Neuron (in vitro differentiated cells): ENCODE data around the gene PDCD1LG2.

Experiments used
- H2AFZ ChIP-seq: one replicate; pipeline ENCODE4 v1.6.1; 2013; ENCODE audit warnings: low read depth, mild to moderate bottlenecking, inconsistent platforms, low read length, moderate library complexity
- H3K27me3 ChIP-seq: one replicate; pipeline ENCODE4 v1.6.1; 2013; ENCODE audit warnings: low read length; ENCODE audit not compliant: insufficient read depth
- H3K36me3 ChIP-seq: one replicate; pipeline ENCODE4 v1.6.1; 2013; ENCODE audit warnings: low read length; ENCODE audit not compliant: insufficient read depth
- H3K4me1 ChIP-seq: one replicate; pipeline ENCODE4 v1.6.1; 2013; ENCODE audit warnings: low read length; ENCODE audit not compliant: insufficient read depth
- H3K4me3 ChIP-seq: 2 replicates; pipeline ENCODE4 v1.5.1; 2013; ENCODE audit warnings: mild to moderate bottlenecking, low read length, moderate library complexity
- H3K9me3 ChIP-seq: one replicate; pipeline ENCODE4 v1.6.1; 2013; ENCODE audit warnings: low read length

Gene PDCD1LG2

DNA sequence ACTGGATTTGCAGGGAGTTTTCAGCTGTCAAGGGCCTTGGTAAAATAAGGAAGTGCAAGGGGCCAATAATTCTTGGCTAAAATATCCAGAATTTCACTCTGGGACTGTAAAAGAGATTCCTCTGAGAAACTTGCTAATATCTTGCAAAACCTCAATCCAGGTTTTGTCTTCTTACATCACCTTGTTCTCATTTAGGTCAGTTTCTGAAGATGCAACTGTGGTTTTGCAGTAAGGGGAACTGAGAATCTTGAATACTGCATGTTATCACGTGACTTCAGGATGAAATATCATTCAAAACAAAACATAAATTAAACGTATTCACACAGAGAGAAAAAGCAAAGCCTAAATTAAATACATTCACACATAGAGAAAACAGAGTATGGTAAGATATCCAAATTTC lies 83.6 kb downstream of the PDCD1LG2 start:
- no peaks in the 10 kb centered on the region for H3K36me3 ChIP-seq

GRCh38 chr9:5596173-5596572 lies 85.8 kb downstream of the PDCD1LG2 start:
- Histone ChIP-seq H2AFZ (no peak overlapping the region), H3K4me1 (no peaks in the 10 kb centered on the region), H3K4me3 (no peak overlapping the region), H3K27me3 (no peaks in the 10 kb centered on the region), H3K9me3 (no peaks in the 10 kb centered on the region), H3K36me3 (no peaks in the 10 kb centered on the region)

More for the DNA sequence above, 83.6 kb downstream of the PDCD1LG2 start:
- H3K4me1 ChIP-seq: no peaks in the 10 kb centered on the region
- no peak overlapping the region for H3K4me3 ChIP-seq
- H3K27me3 ChIP-seq: no peaks in the 10 kb centered on the region
- H3K9me3 ChIP-seq: no peaks in the 10 kb centered on the region
- no peak overlapping the region for H2AFZ ChIP-seq

DNA sequence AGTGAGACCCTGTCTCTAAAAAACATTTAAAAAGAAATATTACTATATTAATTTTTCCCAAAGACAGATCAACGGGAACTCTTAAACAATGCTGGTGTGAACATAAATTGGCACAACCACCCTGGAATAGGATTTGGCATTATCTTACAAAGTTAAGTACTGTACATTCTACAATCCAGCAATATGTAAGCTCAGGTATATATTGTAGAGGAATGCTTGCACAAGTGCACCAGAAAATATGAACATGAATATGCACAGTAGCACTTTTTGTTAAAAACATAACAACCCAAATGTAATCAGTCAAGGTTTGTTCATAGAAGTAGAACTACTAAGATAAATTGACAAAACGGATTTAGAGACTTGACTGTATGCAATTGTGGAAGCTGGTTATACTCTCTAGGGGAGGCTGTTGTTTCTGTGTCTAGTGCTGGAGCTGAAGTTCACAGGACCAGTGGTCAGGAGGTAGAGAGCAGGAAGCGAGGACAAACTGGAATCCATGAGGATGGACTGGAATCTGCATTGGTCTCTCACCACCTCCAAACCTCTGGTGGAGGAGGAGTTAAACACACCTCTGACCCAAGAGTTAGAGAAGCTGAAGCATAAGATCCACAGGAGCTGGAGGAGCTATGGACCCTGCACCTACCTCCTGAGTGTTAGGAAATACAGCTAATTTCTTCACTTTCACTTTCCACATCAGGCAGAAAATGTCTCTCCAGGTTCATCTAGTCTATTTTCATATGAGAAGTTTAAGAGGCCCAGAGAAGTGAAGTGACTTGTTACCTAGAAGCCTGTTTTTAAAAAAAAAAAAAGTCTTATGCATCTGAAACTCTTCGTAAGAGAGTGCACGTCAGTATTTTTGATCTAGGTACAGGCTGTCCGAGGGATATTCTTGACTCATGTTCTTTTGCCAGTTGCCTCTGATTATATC lies 98.2 kb downstream of the PDCD1LG2 start:
- no peaks in the 10 kb centered on the region for H3K27me3 ChIP-seq
- H3K4me1 ChIP-seq: no peaks in the 10 kb centered on the region
- H3K36me3 ChIP-seq: no peaks in the 10 kb centered on the region
- H2AFZ ChIP-seq: no peak overlapping the region
- no peak overlapping the region for H3K4me3 ChIP-seq
- H3K9me3 ChIP-seq: no peaks in the 10 kb centered on the region

- Histone ChIP-seq H3K27me3 (no peaks in the 10 kb centered on the region), H3K4me3 (no peak overlapping the region)
Observed at GRCh38 chr9:5609226-5609596, 98.9 kb downstream of the PDCD1LG2 start.

GRCh38 chr9:5610491-5610890 lies 100.2 kb downstream of the PDCD1LG2 start:
- Histone ChIP-seq H3K36me3 (no peaks in the 10 kb centered on the region), H2AFZ (no peak overlapping the region), H3K4me3 (no peak overlapping the region), H3K27me3 (no peaks in the 10 kb centered on the region), H3K9me3 (no peaks in the 10 kb centered on the region), H3K4me1 (no peaks in the 10 kb centered on the region)

More at GRCh38 chr9:5609226-5609596, 98.9 kb downstream of the PDCD1LG2 start:
- H2AFZ ChIP-seq: no peak overlapping the region
- H3K9me3 ChIP-seq: no peaks in the 10 kb centered on the region
- no peaks in the 10 kb centered on the region for H3K4me1 ChIP-seq
- no peaks in the 10 kb centered on the region for H3K36me3 ChIP-seq

- Histone ChIP-seq H2AFZ (no peak overlapping the region), H3K9me3 (no peaks in the 10 kb centered on the region), H3K4me3 (no peak overlapping the region), H3K4me1 (no peaks in the 10 kb centered on the region), H3K27me3 (no peaks in the 10 kb centered on the region), H3K36me3 (no peaks in the 10 kb centered on the region)
Observed at GRCh38 chr9:5611321-5612184, 101.2 kb downstream of the PDCD1LG2 start.

- no peaks in the 10 kb centered on the region for H3K27me3 ChIP-seq
- no peaks in the 10 kb centered on the region for H3K9me3 ChIP-seq
- H3K4me3 ChIP-seq: no peak overlapping the region
- no peaks in the 10 kb centered on the region for H3K36me3 ChIP-seq
- no peaks in the 10 kb centered on the region for H3K4me1 ChIP-seq
- H2AFZ ChIP-seq: no peak overlapping the region
Observed at GRCh38 chr9:5612185-5612530, 101.8 kb downstream of the PDCD1LG2 start.

GRCh38 chr9:5614192-5614591 lies 103.9 kb downstream of the PDCD1LG2 start:
- Histone ChIP-seq H2AFZ (no peak overlapping the region), H3K27me3 (no peaks in the 10 kb centered on the region), H3K36me3 (no peaks in the 10 kb centered on the region), H3K4me1 (no peaks in the 10 kb centered on the region), H3K9me3 (no peaks in the 10 kb centered on the region), H3K4me3 (no peak overlapping the region)

DNA sequence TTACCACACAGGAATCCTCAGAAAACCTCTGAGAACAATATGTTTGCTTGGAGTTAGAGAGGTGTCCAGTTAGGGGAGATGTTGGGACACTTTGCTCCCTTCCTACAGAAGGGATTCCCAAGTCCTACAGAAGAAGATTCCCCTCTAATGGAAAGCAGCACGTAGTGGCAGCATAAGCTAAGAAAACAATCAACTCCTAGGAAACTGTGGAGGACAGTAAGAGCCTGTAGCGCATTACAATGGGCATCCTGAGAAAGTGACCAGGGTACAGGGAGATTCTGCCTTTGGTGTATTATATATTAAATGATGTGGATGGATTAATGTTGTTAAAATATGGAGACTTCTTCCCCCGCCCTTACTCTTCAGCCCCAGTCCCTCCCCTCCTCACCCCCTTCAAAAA lies 104.7 kb downstream of the PDCD1LG2 start:
- H3K4me1 ChIP-seq: no peaks in the 10 kb centered on the region
- H2AFZ ChIP-seq: no peak overlapping the region
- H3K9me3 ChIP-seq: no peaks in the 10 kb centered on the region
- no peaks in the 10 kb centered on the region for H3K36me3 ChIP-seq
- no peak overlapping the region for H3K4me3 ChIP-seq
- H3K27me3 ChIP-seq: no peaks in the 10 kb centered on the region

GRCh38 chr9:5617749-5618148 lies 107.4 kb downstream of the PDCD1LG2 start:
- Histone ChIP-seq H3K9me3 (no peaks in the 10 kb centered on the region), H3K36me3 (no peaks in the 10 kb centered on the region), H3K27me3 (no peaks in the 10 kb centered on the region), H3K4me3 (no peak overlapping the region), H3K4me1 (no peaks in the 10 kb centered on the region), H2AFZ (no peak overlapping the region)

DNA sequence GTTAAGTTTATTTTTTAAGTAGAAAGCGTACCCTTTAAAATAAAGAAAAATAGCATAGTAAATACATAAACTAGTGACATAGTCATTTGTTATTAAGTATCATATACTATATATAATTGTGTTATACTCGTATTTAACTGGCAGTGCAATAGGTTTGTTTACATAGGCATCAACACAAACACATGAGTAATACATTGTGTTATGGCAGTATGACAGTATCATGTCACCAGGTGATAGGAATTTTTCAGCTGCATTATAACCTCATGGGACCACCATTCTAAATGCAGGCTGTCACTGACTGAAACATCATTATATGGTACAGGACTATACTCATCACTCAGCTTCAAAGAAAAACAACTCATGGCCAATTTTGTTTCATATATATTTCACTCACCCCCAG lies 110.2 kb downstream of the PDCD1LG2 start:
- no peaks in the 10 kb centered on the region for H3K4me1 ChIP-seq
- no peaks in the 10 kb centered on the region for H3K9me3 ChIP-seq
- no peaks in the 10 kb centered on the region for H3K36me3 ChIP-seq
- H2AFZ ChIP-seq: no peak overlapping the region
- no peak overlapping the region for H3K4me3 ChIP-seq
- no peaks in the 10 kb centered on the region for H3K27me3 ChIP-seq
